HG02973 (cell line): ENCODE measurements around the gene ARL13B.
"Not testable (repeated sequence)": the region's sequence is repeated elsewhere in the genome, so short reads cannot be mapped to it uniquely, and the experiment has no call there.

Experiments used
- ATAC-seq: cut with Tn5 transposase; IDR thresholded peaks from one replicate; pipeline ENCODE4 v1.9.1; 2021; ENCODE audit warnings: moderate library complexity; ENCODE audit not compliant: unreplicated experiment

Gene ARL13B

DNA sequence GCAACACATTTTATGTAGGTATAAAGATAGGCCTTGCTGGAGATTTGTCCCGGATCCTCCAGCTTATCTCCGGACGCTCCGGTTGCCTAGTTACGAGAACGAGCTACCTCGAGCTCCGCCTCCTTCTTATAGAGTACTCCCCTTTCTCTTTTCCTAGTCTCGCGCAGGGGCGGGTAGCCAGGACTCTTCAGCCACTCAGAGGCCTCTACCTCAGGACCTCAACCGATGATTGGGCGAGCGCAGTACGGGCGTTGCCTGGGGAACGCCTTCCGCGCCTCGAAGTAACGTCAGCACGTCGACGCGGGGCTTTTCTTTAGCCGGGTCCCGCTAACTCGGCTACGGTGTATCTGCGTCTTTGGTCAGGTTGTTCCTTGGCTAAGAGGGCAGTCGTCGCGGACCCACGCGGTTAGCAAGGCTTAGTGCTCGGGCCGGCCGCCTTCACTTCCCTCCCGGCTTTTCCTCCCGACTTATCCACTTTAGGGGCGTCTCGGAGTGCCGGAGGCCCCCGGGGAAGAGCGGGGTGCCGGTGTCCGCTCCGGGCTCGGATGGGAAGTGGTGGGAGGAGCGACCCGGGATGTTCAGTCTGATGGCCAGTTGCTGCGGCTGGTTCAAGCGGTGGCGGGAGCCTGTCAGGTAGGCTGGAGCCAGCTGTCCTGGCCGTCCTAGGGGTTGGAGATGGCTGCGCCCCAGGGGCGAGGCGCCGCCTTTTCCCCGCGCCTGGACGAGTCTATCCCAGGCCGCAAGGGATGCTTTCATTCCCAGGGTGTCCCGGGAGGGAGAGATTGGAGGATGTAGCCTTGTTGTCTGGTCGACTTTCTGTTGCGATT lies at the start of gene ARL13B:
Gene ARL13B (plus strand): TSS at position 306 of the 827 bp plus-strand sequence. CDS start 269 bp downstream, at position 575.
- ATAC-seq, result peak; percentile 100

DNA sequence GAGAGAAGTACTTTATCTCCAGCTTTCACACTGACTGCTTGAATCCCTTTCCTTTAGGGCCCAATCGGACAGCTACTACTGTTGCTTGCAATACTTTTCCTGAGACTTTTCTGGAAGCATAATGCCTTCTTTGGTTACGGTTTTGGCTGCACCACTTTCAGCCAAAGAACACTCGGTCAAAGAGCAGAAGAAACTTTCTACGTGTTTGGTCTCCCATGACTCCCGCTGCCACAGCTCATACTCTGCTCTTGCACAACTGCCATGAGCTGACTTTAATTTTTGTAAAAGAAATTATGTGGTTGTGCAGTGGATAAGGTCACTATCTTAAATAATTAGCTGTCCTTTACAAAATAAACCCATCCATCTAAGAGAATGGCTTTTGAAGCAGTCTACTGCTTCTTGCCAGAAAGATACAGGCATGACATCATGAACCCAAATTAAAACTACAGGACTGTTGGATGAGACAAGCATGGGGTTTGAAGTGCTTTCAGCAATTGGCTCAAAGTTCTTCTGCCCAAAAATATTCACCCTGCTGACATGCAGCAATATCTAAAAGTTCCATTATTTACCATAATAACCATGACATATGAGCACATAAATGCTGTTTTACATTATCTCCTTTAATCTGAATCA lies 48.2 kb upstream of the ARL13B start:
- ATAC-seq, result no peak

GRCh38 chr3:93934366-93935046 lies 45.4 kb upstream of the ARL13B start:
- ATAC-seq, result no peak

DNA sequence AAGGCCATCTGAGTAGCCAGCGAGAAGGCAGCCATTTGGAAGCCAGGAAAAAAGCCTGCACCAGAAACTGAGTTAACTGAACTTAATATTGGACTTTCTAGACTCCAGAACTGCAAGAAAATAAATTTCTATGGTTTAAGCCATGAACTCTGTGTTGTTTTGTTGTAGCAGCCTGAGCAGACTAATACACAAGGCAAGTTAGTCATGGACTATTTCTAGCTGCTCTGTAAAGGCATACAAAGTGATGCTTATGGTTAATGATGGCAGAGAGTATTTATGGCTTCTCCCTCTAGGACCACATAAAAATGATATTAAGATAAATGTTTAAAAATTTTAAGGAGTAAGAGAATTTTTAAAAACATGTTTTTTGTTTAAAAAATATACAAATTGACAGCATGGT lies 43.4 kb upstream of the ARL13B start:
- ATAC-seq, result no peak

- not testable (repeated sequence) for ATAC-seq
These were observed 42.5 kb upstream of the ARL13B start for GRCh38 chr3:93937485-93937884.

GRCh38 chr3:93949958-93950357 lies 30.0 kb upstream of the ARL13B start:
- ATAC-seq, result not testable (repeated sequence)

DNA sequence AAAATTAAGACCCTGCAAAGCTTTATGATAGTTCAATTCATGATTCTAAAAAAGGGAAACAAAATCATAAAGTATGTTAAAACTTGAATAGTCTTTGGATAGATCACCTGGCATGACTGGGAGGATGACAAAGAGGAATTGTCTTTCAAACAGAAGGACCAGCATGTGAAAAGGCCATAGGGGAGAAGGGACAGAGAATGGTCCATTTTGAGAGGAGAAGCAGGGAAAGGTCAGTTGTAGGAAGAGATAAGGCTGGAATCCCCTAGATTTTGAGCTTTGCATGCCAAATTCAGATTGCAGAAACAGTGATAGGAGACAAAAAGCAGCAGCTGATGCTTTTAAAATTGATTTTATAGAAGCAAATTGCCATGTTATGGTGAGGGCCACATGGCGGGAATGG lies 18.9 kb upstream of the ARL13B start:
- no peak for ATAC-seq

GRCh38 chr3:93961489-93961888 lies 18.5 kb upstream of the ARL13B start:
- no peak for ATAC-seq

- ATAC-seq, result no peak
These were observed 17.2 kb upstream of the ARL13B start for GRCh38 chr3:93962798-93963197.

DNA sequence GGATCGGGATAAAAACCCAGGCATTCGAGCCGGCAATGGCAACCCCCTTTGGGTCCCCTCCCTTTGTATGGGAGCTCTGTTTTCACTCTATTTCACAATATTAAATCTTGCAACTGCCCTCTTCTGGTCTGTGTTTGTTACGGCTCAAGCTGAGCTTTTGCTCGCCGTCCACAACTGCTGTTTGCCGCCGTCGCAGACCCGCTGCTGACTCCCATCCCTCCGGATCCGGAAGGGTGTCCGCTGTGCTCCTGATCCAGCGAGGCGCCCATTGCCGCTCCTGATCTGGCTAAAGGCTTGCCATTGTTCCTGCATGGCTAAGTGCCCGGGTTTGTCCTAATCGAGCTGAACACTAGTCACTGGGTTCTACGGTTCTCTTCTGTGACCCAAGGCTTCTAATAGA lies 14.8 kb upstream of the ARL13B start:
- ATAC-seq, result not testable (repeated sequence)

- no peak for ATAC-seq
These were observed 10.5 kb upstream of the ARL13B start for GRCh38 chr3:93969443-93969842.

- ATAC-seq, result no peak
These were observed 10.0 kb upstream of the ARL13B start for GRCh38 chr3:93969997-93970396.

GRCh38 chr3:93973131-93974126 lies 6.5 kb upstream of the ARL13B start, which contains the start of gene PROS1:
Gene PROS1 (minus strand): TSS chr3:93973896. CDS start chr3:93973749, 147 bp downstream.
- ATAC-seq, result peak; percentile 79

- ATAC-seq, result no peak
These were observed 1.7 kb downstream of the ARL13B start for GRCh38 chr3:93981649-93982048.

GRCh38 chr3:93983408-93983807 lies 3.5 kb downstream of the ARL13B start:
- ATAC-seq, result no peak

DNA sequence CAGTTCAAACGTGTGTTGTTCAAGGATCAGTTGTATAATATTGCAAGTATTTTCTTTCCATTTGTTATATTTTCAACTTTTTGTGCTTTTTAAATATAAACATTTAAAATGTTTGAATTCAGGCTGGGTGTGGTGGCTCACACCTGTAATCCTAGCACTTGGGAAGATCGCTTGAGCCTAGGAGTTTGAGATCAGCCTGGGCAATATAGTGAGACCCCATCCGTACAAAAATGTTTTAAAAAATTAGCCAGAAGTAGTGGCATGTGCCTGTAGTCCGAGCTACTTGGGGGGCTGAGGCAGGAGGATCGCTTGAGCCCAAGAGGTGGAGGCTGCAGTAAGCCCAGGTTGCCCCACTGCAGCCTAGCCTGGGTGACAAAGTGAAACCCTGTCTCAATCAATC lies 4.7 kb downstream of the ARL13B start:
- ATAC-seq, result no peak

DNA sequence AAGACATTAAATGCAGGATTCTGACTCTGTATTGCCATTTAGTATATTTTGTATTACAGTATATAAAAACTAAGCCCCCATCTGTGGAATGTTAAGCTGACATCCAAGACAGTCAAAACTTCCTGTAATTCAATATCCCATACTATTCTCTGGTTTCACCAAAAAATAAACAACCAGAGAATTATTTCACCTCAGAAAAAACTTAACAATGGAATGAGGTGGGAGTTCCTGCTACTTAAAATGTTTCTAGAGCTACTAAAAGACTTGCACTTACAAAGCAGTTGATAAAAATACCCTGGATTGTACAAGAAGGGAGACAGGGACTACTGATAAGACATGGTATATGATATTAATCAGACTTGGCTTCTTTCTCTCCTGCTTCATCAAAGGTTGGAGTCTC lies 8.3 kb downstream of the ARL13B start:
- no peak for ATAC-seq

GRCh38 chr3:93988764-93989163 lies 8.8 kb downstream of the ARL13B start:
- ATAC-seq, result no peak

DNA sequence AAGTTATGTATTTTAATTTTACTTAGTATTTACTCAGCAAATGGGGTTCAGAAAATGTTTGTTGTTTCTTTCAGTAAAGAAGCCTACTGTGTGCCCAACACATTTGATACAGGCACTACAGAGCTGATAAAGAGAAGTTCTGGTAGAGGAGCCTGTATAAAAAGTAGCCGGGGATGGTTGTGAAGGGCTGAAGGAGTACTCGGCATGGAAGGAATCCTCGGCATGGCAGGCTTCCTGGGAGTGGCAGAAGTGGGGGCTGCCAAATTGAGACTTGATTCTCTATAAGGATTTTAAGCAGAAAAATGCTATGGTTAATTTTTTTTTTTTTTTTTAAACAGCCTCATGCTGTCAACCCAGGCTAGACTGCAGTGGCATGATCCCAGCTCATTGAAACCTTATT lies 9.3 kb downstream of the ARL13B start:
- ATAC-seq, result no peak

GRCh38 chr3:93991631-93992030 lies 11.7 kb downstream of the ARL13B start:
- no peak for ATAC-seq
